Fibroblast of lung (primary cell): ENCODE measurements around the gene FSD2. TPM values are rescaled to one million over a fixed set of nuclear protein-coding genes. Genes with fewer than 3 reads are reported as not detected.

Experiments used
- DNase-seq, 2 donors: peaks; one replicate each; pipeline versions ENCODE4 v3.0.0 to v3.0.0-alpha.2; 2010; ENCODE audit warnings: low read depth in 2 of 2
- H2AFZ ChIP-seq: 2 replicates; pipeline ENCODE4 v1.5.1; 2012; ENCODE audit warnings: low read length, control low read depth, inconsistent platforms
- H3K27ac ChIP-seq: 2 replicates; pipeline ENCODE4 v1.5.1; 2011; ENCODE audit warnings: low read length, control low read depth; ENCODE audit not compliant: insufficient read depth
- H3K27me3 ChIP-seq: 2 replicates; pipeline ENCODE4 v1.5.1; 2011; ENCODE audit warnings: mild to moderate bottlenecking, low read length; ENCODE audit not compliant: control insufficient read depth, insufficient read depth
- H3K36me3 ChIP-seq: 2 replicates; pipeline ENCODE4 v1.5.1; 2011; ENCODE audit warnings: low read length; ENCODE audit not compliant: control insufficient read depth, insufficient read depth
- H3K4me1 ChIP-seq: 2 replicates; pipeline ENCODE4 v1.5.1; 2011; ENCODE audit warnings: low read length; ENCODE audit not compliant: control insufficient read depth, insufficient read depth; ENCODE audit errors: extremely low read depth
- H3K4me2 ChIP-seq: 2 replicates; pipeline ENCODE4 v1.5.1; 2011; ENCODE audit warnings: low read length, control low read depth; ENCODE audit not compliant: insufficient read depth; ENCODE audit errors: extremely low read depth
- H3K4me3 ChIP-seq, 4 experiments: fragments of 200-600 bp in 1 of 4; sonication (generic) in 1 of 4; replicated peaks in 1 of 4; 2 replicates each; pipeline ENCODE4 v1.5.1; 2011 to 2016; ENCODE audit warnings: low read length in 4 of 4, low read depth in 3 of 4, mild to moderate bottlenecking in 3 of 4, control low read depth in 2 of 4, inconsistent platforms in 1 of 4, mixed read lengths in 1 of 4; ENCODE audit not compliant: insufficient read depth in 1 of 4; ENCODE audit errors: control extremely low read depth in 1 of 4
- H3K79me2 ChIP-seq: 2 replicates; pipeline ENCODE4 v1.5.1; 2012; ENCODE audit warnings: mild to moderate bottlenecking, low read length, inconsistent platforms; ENCODE audit not compliant: control insufficient read depth, insufficient read depth
- H3K9ac ChIP-seq: 2 replicates; pipeline ENCODE4 v1.5.1; 2011; ENCODE audit warnings: mild to moderate bottlenecking, low read length, control low read depth; ENCODE audit not compliant: insufficient read depth
- H3K9me3 ChIP-seq: 2 replicates; pipeline ENCODE4 v1.5.1; 2012; ENCODE audit warnings: low read depth, low read length; ENCODE audit not compliant: control insufficient read depth, insufficient read depth
- H4K20me1 ChIP-seq: 2 replicates; pipeline ENCODE4 v1.5.1; 2011; ENCODE audit warnings: low read length; ENCODE audit not compliant: control insufficient read depth, insufficient read depth; ENCODE audit errors: extremely low read depth
- EZH2 ChIP-seq: IDR thresholded peaks from 2 replicates; pipeline ENCODE4 v1.5.1; 2012; ENCODE audit warnings: low read length, control low read depth, mild to moderate bottlenecking; ENCODE audit errors: missing control alignments
- polyA plus RNA-seq, 2 donors: library from polyadenylated mRNA; depleted of rRNA in 1 of 2; stranded (reverse) in 1 of 2; unstranded in 1 of 2; fragments of >200 nt; gene quantifications; 2 replicates each; pipeline ENCODE4 v1.2.1, GENCODE V29; 2011 to 2012; ENCODE audit warnings: missing spikeins in 1 of 2
- total RNA-seq: library from RNA; depleted of rRNA; stranded (reverse); fragments of >200 nt; gene quantifications from 2 replicates; pipeline ENCODE4 v1.2.1, GENCODE V29; 2014
- TF ChIP-seq, protein P1 (sequence below), 2 donors: IDR thresholded peaks in 1 of 2; conservative IDR thresholded peaks in 1 of 2; 1 replicate in 1 of 2; 2 replicates in 1 of 2; pipeline ENCODE4 v1.5.1; 2011 to 2012; ENCODE audit warnings: low read length in 2 of 2, control low read depth in 1 of 2, inconsistent platforms in 1 of 2, low read depth in 1 of 2, mild to moderate bottlenecking in 1 of 2

The FSD2 gene
- total and polyA plus RNA-seq, 2 donors (not counting 1 experiment from before 2014, with no cell fraction given), result not detected

DNA sequence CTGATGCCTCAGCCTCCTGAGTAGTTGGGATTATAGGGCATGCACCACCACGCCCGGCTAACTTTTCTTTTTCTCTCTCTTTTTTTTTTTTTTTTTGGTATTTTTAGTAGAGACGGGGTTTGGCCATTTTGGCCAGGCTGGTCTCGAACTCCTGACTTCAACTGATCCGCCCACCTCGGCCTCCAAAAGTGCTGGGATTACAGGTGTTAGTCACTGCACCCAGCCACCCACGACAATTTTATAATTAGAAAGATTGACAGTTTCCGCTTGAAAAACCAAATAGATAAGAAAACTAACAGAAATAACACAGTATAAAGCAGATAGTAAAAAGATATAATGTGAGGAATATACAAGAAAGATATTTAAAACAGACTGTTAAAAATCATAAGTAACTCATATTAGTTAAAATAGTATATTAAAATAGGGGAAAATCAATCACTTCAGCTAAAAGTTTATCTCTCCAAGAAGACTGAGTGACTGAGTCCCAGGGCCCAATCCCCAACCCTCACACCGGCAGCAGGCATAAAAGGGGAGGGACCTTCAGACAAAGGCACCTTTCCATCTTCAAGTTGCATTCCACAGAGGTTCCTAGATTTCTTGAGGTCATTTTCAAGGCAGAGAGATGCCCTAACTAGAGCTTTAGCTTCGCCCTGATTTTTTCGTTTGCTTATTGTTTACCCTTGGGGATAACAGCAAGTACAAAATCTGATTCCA is 2.2 kb upstream of the FSD2 start:
- H3K36me3 ChIP-seq, result no peaks in the 10 kb centered on the region
- no peaks in the 10 kb centered on the region for H3K27me3 ChIP-seq
- H4K20me1 ChIP-seq, result no peaks in the 10 kb centered on the region
- H2AFZ ChIP-seq, result no peak overlapping the region
- no peak for TF ChIP-seq EZH2
- TF ChIP-seq, protein P1, sequence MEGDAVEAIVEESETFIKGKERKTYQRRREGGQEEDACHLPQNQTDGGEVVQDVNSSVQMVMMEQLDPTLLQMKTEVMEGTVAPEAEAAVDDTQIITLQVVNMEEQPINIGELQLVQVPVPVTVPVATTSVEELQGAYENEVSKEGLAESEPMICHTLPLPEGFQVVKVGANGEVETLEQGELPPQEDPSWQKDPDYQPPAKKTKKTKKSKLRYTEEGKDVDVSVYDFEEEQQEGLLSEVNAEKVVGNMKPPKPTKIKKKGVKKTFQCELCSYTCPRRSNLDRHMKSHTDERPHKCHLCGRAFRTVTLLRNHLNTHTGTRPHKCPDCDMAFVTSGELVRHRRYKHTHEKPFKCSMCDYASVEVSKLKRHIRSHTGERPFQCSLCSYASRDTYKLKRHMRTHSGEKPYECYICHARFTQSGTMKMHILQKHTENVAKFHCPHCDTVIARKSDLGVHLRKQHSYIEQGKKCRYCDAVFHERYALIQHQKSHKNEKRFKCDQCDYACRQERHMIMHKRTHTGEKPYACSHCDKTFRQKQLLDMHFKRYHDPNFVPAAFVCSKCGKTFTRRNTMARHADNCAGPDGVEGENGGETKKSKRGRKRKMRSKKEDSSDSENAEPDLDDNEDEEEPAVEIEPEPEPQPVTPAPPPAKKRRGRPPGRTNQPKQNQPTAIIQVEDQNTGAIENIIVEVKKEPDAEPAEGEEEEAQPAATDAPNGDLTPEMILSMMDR (conservative IDR thresholded peaks at IDR 0.05 in 1 of 2, IDR thresholded peaks at IDR 0.05 in 1 of 2; ENCODE audit: low read depth in 1 of 2, low read length in 2 of 2), result no peak
- no peaks in the 10 kb centered on the region for H3K9me3 ChIP-seq
- H3K27ac ChIP-seq, result no peak overlapping the region
- H3K9ac ChIP-seq, result no peak overlapping the region
- H3K4me1 ChIP-seq, result no peaks in the 10 kb centered on the region
- no peak overlapping the region for H3K4me2 ChIP-seq
- H3K79me2 ChIP-seq, result peaks cover 30% of the 10 kb centered on the region
- DNase-seq, result no peak
- no peak overlapping the region for H3K4me3 ChIP-seq

DNA sequence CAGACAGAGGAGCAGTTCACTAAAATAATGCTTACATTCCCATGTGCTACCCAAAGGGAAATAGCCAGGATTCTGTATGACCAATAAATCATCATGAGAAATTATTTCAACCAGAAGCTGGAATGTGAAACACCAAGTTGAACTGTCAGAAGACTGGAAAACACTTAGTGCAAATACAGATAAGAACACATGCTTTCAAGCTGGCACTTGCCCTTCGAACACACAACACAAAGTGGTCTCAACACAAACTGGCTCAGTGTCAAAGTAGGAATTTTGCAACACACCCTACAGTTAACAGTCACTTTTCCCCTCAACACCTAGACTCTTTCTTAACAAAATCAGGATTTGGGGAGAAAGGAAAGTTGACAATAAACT is 1.3 kb downstream of the FSD2 start:
- Histone ChIP-seq H3K79me2 (no peaks in the 10 kb centered on the region), H3K9me3 (no peaks in the 10 kb centered on the region), H3K4me2 (no peak overlapping the region), H2AFZ (no peak overlapping the region), H3K9ac (no peak overlapping the region), H3K27me3 (peaks cover 15% of the 10 kb centered on the region), H4K20me1 (no peaks in the 10 kb centered on the region), H3K27ac (no peak overlapping the region), H3K4me1 (no peaks in the 10 kb centered on the region), H3K36me3 (no peaks in the 10 kb centered on the region), H3K4me3 (no peak overlapping the region)
- TF ChIP-seq, protein P1 (conservative IDR thresholded peaks at IDR 0.05 in 1 of 2, IDR thresholded peaks at IDR 0.05 in 1 of 2; ENCODE audit: low read depth in 1 of 2, low read length in 2 of 2), result no peak
- TF ChIP-seq EZH2, result no peak
- peak in 1 of 2 donors; percentile 17 for DNase-seq

DNA sequence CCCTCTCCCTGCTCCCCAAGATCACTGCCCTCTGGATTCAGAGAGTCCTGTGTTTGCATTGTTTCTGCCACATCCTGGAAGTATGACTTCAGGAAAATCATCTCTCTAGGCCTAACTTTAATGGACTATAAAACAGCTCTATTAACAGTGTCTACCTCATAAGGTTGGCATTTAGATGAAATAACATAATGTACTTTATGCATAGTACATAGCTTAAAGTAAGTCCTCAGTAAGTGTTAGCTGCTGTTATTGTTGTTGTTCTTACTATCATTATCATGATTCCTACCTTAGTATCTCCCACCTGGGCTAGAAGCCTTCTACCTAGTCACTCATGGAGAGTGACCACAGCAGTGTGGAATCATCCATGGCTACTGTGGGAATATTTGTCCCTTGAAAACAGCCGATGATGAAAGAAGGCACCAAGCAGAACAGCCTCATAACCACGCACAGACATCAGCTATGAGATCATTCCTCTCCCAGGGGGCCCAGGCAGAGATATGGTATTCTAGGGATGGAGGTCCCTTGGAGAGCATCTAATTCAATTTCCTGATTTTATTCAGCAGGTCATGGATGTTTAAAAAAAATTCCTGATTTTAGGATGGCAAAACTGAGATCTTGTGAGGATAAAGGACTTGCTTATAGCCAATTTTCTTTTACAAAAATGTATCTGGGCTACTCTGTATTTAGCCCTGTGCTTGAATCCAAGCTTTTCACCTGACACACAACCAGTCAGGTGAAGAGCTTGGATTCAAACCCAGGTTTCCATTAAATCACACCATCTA is 1.9 kb downstream of the FSD2 start:
- H3K4me3 ChIP-seq, result no peak overlapping the region
- H3K27ac ChIP-seq, result no peak overlapping the region
- H3K9ac ChIP-seq, result no peak overlapping the region
- no peaks in the 10 kb centered on the region for H3K36me3 ChIP-seq
- peaks cover 17% of the 10 kb centered on the region for H3K27me3 ChIP-seq
- H3K4me1 ChIP-seq, result no peaks in the 10 kb centered on the region
- TF ChIP-seq, protein P1 (conservative IDR thresholded peaks at IDR 0.05 in 1 of 2, IDR thresholded peaks at IDR 0.05 in 1 of 2; ENCODE audit: low read depth in 1 of 2, low read length in 2 of 2), result no peak
- TF ChIP-seq EZH2, result no peak
- no peak overlapping the region for H2AFZ ChIP-seq
- no peak overlapping the region for H3K4me2 ChIP-seq
- H3K9me3 ChIP-seq, result no peaks in the 10 kb centered on the region
- no peaks in the 10 kb centered on the region for H3K79me2 ChIP-seq
- H4K20me1 ChIP-seq, result no peaks in the 10 kb centered on the region
- DNase-seq, result peak in 1 of 2 donors; percentile 9
